HG03139 (cell line): ENCODE results near the gene MACROH2A1.

Experiments used
- ATAC-seq: cut with Tn5 transposase; IDR thresholded peaks from one replicate; pipeline ENCODE4 v1.9.1; 2021; ENCODE audit not compliant: unreplicated experiment

The MACROH2A1 gene

DNA sequence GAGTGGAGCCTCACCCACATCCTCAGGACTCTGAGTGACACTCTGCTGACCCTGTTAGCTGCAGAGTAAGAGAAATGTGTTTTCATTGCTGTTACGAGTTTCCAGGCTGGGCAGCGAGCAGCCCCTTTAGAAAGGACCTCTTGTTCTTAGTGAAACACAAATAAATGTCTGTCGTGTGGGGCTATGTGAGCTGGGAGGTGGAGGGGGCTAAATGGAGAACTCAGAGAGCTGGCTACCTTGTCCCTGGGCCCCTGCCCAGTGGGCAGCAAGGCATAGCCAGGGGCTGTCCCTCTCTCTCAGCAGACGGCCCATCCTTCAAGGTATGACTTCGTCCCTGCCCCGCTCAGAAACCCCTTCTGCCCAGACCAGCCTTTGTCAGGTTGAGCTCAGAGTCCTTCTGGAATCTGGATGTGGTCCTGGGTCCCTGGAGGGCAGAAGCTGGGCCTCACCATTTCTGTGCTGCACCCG lies 38.0 kb upstream of the MACROH2A1 start:
- ATAC-seq = no peak

DNA sequence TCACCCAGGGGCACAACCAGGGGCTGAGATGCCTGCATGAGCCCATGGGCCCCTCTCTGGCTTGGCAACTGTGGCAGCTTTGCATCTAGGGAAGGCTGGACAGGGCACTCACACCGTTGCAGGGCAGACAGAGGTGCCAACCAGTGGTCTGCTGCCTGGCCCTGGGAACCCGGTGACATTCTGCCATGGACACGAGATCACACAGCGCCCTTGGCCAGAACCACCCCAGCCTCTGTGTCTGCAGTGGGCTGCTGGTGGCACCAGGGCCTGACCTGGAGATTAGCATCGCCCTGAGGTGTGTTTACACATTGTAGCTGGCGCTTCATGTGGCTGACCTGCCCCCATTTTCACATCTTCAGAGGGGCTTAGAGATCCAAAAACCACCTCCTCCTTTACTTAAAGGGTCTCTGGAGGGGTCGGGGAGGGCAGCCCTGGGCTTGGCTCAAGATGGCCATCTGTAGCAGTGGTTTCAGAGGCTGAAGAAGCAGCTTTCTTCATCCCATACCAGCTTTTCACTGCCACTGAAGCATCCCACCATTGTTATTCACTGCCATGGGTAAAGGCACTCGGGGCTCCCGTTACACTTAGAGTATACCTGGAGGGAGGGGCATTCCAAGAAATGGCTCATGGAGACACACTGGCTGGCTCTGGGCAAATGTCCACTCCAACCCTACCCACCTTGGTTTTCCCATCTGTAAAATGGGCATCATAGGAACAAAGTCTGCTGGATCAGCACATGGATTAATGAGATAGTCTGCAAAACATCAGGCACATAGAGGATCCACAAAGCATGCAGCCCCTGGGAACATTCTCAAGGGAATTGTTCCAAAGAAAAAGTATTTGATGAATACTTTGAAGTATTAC lies 36.7 kb upstream of the MACROH2A1 start:
- no peak for ATAC-seq

DNA sequence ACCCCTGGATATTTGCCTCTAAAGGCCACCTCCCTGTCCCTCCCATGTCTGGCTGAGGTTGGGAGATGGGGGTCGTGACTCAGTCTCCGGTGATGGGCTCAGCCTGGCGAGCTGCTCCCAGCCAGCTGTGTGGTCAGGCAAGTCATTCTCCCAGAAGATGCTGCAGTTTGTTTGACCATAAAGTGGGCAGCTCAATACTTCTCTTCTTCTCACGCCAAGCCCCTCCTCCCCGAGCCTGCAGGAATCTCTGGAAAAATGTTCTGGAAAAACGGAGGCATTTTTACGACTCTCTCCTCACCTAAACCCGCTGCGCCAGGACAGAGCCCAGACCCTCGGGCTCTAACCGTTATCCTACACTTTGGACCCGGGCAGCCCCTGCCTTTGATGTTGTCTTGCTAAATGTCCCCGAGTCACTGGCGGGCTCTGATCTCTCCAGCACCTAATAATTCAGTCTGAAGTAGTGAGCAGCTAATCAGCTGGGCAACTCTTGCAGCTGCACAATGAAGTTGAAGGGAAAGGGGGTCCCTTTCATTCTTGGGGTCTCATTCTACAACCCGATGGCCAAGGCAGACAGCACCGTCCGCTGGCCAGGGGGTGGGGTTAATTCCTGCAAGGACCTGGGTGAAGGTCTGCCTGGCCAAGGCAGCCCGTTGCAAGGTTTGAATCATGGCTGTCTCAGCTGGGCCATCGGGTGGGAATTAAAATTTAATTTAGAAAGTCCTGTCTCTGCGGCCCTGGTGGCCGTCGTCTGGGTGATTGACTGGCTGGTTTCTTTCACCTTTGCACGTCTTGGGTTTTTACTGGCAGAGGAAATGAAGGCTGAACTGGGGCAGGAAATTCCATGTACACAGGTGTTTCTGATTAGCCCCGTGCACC lies 35.8 kb upstream of the MACROH2A1 start:
- ATAC-seq = no peak

DNA sequence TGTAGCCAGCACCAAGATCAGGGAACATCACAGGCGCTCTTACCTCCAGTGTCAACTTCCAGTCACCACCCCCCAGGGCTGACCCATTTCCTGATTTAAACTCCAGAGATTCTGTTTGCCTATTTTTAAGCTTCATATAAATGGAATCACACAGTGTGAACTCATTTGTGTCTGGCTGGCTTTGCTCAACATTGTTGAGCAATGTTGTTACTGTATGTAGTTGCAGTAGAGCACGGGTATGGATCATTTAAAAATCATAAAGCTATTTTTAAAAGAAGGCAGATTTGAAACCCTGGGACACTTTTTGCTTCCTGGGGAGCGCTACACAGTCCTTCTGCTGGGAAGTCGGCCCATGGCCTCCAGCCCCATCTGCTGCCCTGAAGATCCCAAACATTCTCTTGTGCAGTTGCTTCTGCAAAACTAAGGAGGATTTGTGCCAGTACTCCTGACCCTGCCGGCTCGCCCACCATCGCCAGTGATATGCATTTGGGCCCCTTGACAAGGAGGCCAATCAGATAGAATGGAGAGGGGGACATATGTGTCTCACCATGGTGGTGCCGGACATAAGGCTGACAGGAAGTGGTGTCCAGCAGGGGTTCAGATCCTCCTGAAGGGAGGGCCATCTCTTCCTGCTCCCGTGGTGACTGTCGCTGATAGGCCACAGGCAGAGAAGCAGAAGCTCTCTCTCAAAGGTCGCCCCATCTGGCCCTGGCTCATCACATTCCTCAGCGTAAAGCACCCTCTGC lies 34.8 kb upstream of the MACROH2A1 start:
- ATAC-seq = no peak

DNA sequence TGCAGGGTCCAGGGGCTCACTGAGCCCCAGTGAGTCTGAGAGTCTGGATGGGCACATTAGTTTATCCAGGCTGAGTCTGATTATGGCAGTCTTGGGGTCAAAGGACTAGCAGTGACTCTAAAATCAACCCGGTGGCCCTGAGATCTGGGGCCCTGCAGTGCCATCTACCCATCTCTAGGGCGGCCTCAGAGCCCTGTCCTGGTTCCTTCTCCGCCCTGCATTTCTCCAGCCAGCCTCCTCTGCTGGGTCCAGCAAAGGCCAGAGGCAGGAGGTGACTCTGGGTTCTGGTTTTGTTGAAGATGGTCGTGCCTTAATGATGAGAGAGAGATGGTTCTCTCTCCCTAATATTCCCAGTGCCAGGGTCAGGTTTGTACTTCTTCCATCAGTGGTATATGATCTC lies 33.1 kb upstream of the MACROH2A1 start:
- no peak for ATAC-seq

DNA sequence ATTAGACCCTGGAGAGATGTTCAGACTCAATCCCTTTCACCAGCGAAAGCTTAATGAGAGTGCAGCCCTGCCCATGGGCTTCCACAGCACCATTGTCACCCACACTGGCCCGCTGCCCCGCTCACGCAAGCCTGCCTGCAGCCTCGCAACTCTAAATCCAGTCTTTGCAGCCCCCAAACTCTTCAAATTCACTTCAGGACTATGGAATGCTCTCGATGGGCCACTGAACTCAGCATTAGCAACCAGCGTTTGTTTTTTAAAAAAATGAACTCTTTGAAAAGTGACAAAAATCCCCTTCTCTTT lies 31.1 kb upstream of the MACROH2A1 start:
- no peak for ATAC-seq

DNA sequence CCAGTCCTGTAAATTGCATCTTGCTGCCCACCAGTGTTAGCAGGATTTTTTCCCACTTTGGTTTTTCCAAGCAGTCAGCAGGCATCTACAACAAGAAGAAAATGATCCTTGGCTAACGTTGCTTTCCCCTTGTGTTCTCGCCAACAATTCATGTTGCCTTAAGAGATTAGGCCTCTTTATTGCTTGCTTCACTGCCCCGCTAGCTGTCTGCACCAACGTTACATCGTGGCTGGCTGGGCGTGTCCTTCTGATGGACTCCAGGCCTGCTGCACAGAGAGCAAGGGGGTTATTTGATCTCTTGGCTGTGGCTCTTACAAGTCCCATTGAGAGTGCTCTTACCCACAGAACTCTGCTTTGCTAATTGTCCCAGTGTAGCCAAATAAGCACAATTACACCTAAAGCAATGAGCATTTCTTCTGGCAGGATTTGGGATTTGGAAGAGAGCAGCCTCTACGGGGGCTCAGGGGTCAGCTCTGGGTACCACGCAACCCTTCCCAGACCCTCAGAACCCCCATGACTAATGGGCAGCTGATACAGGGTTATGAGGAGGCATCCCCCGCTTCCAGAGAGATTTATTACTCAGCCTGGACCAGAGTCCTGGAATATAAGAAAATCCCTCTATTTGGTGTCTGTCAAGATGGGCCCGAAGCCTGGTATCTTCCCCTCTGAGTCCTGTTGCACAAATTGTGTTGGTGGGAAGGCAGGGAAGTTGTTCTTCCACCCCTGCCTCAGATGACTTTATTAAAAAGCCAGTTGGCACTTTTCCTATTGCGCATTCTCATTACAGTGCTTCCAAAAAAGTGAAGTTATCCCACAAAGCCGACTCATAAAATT lies 30.5 kb upstream of the MACROH2A1 start:
- no peak for ATAC-seq

DNA sequence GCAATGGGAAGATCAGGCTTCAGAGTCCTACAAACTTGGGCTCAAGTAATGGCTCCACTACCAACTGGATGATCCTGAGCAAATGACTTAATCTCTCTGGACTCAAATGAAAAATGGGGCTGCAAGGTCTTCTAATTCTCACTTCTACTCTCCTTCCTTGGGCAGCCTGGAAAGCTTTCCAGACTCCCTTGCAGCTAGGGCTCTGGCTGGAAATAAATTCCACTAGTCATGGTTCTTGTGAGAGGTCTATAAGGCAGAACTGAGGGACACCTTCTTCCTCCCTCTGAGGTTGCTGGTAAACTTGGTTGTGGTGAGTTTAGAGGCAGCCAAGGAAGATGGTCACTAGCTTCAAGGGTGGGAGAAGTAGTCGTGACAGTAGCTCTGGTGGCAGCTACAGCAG lies 29.6 kb upstream of the MACROH2A1 start:
- ATAC-seq = no peak

DNA sequence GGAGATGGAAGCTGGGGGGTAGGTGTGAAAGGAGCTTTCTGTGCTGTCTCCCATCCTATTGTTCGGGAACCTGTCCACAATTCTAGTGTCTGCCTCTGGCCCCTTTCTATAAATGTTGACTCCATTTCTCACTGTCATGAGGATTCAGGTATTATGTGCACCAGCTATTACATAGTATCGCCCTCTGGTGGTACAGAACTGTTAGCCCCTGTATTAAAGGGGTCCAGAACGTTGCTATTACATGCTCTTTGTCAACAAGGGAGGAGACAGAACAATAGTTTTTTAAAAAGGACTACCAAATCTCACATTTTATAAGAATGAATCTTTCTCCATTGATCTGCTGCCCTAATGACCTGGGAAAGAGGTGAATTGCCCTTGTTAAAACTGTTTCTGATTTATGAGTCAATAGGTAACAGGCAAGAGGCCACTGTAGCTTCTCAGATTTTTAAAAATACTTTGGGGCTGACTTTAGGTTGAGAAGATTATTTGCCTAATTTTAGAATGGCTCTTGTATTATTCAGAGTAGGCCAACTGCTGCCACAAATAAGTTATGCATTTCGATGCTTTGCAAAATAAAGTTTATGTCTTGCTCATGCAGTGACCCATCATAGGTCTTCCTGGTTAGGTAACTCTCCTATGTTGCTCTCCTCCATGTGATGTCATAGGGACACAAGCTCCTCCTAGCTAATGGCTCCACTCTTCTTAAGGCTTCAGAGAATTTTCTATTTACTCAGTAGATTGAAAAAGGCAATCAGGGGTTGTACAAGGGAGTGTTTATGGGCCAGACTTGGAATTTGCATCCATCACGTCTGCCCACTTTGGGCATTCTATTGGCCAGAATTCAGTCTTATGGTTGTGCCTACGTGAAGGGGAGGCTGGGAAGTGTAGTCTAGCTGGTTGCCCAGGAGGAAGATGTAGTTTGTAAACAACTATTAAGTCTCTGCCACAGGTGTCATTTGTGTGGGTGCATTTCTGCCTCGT lies 27.4 kb upstream of the MACROH2A1 start:
- ATAC-seq = peak; percentile 79

DNA sequence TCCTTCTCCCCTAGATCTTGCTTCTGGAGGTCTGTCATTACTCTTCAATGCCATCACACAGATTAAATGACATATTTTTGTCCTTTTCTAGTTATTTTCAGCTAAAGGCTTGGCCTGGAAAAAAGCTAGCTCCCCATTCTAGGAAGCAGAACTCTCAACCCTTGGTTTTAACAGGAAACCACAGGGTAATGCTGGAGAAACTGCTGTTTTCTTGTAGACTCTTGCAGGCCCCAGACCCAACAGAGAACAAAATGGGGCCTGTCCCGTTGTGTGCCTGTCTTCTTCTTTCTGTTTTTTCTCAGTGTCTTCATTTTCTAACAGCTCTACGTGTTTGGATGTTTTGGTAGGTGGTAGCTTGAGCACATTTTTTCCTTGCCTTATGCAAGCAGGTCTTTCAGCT lies 26.6 kb upstream of the MACROH2A1 start:
- no peak for ATAC-seq

DNA sequence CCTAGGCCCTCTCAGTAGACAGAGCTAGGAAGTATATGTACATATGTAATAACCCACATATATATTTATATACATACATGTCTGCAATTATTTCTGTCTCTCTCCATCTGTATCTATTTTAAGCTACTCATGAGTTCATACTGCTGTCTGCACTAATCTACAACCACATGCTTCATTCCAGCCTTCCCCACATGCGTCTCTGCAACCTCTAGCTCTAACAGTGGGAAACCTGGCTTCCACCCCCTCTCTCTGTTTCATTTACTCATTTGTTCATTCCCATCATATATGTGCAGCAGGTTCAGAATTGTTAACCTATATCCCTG lies 24.8 kb upstream of the MACROH2A1 start:
- ATAC-seq = no peak

DNA sequence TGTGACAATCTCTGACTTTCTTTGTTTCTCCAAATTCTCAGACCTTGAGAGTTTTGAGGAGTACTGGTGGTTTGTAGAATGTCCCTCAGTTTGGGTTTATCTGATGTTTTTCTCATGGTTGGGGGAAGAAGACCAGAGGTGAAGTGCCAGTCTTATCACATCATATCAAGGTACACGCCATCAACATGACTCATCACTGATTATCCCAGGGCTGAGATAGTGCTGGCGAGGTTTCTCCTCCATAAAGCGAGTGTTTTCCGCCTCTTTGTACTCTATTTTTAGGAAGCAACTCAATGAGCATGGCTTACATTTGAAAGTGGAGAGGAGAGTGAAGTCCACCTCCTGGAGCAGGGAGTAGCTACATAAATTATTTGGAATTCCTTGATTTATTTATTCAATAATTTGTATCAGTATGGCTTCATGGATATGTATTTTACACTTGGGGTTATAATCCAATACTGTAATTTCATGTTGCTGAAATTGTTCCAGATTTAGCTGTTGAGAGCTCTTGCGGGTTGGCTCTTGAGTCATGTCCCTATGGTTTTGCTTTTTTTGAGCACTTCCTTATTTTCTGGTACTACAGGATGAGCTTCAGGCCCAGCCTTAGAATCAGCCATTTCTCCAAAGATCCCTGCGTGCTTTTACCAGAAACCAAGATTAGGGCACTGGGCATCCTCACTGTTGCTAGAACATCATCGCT lies 24.3 kb upstream of the MACROH2A1 start:
- no peak for ATAC-seq

DNA sequence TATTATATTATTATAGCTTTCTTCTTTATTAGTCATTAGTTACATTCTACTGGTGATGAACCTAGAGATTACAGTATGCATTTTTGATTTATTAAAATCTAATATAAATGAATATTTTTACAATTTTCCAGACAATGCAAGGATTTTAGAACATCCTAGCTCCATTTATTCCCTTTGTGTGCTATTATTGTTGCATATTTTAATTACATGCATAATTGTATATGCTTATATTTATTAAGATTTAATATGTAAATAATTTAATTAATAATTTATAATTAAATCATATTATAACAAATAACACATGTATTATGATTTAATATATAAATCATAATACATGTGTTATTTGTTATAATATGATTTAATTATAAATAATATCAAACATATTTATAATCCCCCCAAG lies 23.4 kb upstream of the MACROH2A1 start:
- no peak for ATAC-seq

DNA sequence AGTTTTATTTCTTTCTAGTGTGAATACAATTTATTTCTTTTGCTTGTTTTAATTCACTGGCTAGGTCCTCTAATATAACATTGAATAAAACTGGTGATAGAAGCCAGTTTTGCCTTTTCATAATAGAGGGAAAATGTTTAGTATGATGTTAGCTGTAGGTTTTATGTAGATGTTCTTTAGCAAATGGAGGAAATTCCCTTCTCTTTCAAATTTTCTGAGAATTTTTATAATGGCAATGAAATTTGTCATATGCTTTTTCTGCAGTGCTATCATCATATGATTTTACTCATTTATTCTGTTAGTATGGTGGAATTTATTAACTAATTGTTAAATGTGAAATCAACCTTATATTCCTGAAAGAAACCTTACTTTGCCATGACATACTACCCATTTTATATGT lies 18.1 kb upstream of the MACROH2A1 start:
- no peak for ATAC-seq

DNA sequence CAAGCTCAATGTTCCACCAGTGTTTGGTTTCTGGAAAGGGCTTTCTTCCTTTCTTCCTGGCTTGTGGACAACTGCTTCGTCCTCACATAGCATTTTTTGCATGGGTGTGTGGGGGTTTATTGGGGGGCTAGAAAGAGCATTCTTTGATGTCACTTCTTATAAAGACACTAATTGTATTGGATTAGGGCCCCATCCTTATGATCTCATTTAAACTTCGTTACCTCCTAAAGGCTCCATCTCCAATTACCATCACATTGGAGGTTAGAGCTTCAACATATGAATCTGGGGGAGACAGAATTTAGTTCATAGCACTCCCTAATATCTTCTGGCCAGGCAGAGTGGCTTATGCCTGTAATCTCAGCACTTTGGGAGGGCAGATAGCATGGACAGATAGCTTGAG lies 6.1 kb upstream of the MACROH2A1 start:
- no peak for ATAC-seq

DNA sequence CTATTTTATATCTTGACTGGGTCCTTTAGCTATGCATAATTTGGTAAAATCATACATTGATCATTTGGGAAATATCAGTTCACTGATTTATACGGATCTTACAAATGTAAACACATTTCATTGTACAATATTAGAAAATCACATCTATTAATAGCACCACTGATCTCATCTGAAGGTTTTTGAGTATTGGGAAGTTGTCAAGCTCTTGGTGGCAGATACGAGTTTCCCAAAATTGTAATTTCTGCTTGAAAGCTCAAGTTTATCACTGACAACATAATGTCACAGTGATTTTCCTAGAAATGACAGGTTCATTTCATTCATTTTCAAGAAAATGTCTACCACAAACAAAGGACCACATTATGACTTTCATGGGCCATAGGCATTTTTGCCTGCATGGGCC lies 3.0 kb upstream of the MACROH2A1 start:
- no peak for ATAC-seq

DNA sequence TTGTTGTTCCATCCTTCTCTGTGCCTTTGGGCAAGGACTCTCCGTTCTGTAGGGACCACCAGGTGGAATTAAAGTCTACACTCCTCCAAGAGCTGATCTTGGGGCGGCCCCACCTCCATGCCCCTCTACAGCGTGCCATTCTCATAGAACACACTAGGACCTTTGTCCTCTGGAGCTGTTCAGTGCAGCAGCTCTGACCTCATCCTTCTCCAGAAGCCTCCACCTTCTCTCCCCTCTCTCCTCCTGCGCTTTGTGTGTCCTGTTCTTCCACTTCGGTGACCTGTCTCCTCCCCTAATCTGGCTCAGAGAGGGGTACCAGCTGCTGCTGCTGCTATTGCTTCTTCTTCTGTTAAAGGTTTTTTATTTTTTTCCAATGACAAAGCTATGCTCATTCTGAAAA lies 1.8 kb upstream of the MACROH2A1 start:
- no peak for ATAC-seq

DNA sequence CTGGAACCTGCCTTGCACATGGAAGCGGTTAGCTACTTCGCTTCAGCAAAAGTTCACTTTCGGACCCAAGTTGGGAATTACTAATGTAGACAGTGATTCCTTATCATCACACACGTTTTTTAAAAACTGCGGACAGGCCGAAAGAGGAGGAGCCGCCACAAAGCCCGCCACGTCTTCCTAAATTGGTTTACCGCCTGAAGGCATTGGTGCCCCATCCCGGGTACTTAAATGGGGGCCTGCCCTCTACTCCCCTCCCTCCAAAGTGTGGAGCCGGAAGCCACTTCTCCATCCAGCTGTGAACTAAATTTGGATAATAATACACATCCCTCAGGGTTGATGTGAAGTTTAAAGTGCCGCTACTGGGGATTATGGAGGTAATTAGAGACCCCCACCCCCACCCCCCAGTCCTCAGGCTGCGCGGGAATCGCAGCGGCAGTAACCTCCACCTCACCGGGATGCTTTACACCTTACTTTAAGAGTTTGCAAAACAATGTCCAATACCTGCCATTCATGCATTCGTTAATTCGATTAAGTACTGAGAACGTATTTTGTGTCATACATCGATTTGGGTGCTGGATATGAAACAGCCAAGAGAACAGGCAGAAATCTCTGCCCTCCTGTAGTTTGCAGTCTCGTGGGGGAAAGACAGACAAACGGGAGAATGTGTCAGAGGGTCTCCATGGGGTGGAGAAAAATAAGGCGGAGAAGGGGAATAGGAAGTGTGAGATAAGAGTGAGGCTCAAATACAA lies 937 bp upstream of the MACROH2A1 start:
- ATAC-seq = no peak
